HTR-8/SVneo (cell line): ENCODE data around the gene HJURP.
"Not testable (repeated sequence)": the region's sequence is repeated elsewhere in the genome, so short reads cannot be mapped to it uniquely, and the experiment has no call there.

Experiments used
- DNase-seq: peaks from one replicate; pipeline ENCODE4 v3.0.0; 2011; ENCODE audit warnings: low spot score, mixed read lengths; ENCODE audit not compliant: insufficient read length
- FAIRE-seq: peaks from 2 replicates; lab custom pipeline; 2011; peaks lifted over from hg19 to GRCh38; lab: Jason Lieb, UNC

The HJURP gene, protein sequence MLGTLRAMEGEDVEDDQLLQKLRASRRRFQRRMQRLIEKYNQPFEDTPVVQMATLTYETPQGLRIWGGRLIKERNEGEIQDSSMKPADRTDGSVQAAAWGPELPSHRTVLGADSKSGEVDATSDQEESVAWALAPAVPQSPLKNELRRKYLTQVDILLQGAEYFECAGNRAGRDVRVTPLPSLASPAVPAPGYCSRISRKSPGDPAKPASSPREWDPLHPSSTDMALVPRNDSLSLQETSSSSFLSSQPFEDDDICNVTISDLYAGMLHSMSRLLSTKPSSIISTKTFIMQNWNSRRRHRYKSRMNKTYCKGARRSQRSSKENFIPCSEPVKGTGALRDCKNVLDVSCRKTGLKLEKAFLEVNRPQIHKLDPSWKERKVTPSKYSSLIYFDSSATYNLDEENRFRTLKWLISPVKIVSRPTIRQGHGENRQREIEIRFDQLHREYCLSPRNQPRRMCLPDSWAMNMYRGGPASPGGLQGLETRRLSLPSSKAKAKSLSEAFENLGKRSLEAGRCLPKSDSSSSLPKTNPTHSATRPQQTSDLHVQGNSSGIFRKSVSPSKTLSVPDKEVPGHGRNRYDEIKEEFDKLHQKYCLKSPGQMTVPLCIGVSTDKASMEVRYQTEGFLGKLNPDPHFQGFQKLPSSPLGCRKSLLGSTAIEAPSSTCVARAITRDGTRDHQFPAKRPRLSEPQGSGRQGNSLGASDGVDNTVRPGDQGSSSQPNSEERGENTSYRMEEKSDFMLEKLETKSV

DNA sequence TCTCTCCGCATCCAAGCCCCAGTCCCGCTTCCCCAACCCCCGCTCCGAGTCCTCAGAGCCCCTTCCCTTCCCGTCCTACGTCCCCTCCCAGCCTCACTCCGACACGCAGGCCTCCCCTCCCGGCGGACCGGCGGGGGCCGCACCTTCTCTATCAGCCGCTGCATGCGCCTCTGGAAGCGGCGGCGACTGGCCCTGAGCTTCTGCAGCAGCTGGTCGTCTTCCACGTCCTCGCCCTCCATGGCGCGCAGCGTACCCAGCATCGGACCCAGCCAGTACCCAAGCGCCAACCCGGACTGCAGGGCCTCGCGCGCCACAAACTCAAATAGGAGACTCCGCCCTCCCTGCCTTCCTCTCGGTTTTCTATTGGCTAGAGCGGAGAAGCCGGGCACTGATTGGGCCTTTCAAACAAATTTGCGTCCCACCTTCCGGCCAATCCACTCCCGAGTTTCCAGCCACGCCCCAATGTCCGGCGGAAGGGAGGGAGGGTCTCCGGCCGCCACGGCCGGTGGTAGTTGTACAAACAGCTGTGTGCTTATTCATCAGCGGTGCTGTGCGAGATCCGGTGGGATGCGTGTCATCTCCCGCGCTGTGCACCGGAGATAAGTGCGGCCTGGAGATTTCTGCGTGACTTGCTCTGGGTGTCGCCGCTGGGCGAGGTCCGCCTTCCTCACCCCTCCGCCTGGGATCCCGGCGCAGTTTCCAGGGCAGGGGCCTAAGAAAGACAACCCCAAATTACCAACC is at the start of gene HJURP:
HJURP (minus strand) TSS at position 295 of the 741 bp plus-strand sequence; CDS start at position 260, 35 bp downstream.
- FAIRE-seq (peak; percentile 88), DNase-seq (peak; percentile 97)

DNA sequence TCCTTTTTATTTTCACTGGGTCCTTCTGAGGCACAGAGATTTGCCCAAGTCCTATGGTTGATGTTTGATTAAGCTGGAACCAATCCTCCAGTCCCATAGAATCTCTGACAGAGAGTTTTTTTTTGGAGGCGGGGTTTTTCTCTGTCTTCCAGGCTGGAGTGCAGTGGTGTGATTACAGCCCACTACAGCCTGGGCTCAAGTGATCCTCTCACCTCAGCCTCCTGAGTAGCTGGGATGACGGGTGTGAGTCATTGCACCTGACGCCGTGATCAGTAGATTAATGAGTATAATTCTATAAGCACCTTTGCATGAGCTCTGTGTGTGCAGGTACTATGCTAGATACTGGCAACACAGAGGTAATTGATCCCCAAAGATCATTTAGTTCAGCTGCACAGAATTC is 47.5 kb upstream of the HJURP start:
- DNase-seq (no peak), FAIRE-seq (no peak)

DNA sequence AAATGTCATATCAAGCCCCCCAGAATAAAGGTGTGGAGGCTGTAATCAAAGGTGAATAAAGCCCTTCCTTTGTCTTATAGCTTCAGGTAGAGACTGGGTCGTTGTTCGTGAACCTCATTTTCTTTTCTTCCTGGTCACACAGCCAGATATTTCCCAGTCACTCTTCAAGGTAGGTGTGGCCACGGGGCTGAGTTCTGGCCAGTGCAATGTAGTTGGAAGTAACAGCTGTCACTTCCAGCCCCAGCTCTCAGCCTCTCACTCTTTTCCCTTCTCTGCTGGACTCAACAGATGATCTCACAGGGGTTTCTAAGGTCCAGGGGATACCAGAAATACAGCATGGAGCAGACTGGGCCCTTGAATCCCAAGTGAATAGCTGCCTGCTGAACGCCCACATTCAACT is 47.0 kb upstream of the HJURP start:
- DNase-seq = no peak
- FAIRE-seq = no peak

DNA sequence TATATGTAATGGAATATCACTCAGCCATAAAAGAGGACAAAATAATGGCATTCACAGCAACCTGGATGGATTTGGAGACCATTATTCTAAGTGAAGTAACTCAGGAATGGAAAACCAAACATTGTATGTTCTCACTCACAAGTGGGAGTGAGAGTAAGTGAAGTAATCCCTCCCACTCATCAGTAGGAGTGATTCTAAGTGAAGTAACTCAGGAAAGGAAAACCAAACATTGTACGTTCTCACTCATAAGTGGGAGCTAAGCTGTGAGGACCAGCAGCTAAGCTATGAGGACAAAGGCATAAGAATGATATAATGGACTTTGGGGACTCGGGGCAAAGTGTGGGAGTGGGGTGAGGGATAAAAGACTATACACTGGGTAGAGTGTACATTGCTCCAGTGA is 41.9 kb upstream of the HJURP start:
- FAIRE-seq = not testable (repeated sequence)

DNA sequence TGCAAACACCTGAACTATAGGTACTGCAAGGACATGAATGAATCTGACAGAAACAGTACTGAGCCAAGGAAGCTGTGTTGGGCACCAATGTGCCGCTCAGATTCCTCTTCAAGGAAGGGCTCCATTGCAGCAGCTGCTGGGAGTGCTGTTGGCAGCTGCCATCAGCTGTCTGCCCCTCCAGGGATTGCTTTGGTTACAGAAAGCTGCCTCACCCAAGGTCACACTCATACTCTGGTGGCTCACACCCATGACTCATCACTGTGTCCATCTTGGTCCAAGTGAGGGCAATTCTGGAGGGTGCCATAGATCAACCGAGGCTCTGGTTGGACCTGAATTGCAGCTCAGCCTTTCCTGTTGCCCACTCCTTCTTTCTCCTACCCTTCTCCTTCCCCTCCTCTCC is 38.5 kb upstream of the HJURP start:
- DNase-seq = no peak
- FAIRE-seq = no peak

More for the DNA sequence above, 41.9 kb upstream of the HJURP start:
- DNase-seq = not testable (repeated sequence)

DNA sequence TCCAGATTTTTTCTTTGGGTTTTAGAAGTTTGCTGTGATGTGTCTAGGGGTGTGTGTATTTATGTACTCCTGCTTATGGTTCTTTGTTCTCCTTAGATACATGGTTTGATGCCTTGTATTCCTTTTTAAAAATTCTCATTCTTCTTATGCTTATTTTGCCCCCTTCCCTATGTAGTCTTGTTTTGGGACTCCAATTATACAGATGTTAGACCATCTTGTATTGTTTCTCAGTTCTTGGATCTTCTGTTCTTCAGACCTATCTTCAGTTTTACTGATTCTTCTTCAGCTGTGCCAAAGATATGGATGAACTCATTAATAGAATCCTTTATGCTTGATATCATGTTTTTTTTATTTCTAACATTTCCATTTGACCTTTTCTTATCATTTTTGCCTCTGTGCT is 28.0 kb upstream of the HJURP start:
- FAIRE-seq (no peak), DNase-seq (no peak)

DNA sequence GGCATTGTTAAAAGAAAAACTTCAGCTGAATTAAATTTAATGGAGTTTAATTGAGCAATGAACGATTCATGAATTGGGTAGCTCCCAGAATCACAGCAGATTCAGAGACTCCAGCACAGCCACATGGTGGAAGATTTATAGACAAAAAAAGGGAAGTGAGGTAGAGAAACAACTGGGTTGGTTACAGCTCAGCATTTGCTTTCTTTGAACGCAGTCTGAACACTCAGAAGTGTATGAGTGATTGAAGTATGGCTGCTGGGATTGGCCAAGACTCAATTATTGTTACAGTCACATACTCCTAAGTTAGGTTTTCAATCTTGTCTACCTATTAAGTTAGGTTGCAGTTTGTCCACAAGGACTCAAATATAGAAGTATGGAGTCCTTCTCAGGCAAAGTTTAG is 17.8 kb upstream of the HJURP start:
- not testable (repeated sequence) for DNase-seq, FAIRE-seq

DNA sequence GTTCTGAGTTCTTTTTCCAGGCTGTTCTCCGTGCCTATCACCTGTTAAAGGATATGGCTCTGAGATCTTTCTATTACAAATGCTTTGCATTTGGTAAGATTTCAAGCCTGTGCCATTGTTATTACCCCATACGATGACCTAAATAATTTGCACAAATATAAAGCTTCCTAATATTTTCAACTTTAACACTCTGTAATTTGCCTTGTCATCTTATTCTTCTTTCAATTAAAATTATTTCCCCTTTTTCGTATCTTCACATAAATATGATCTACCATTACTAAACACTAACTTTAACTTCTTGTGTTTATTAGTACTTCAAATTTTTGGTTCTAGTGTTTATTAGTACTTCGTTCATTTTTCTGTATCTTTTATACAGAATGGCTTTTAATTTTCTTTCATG is 17.1 kb upstream of the HJURP start:
- DNase-seq (no peak), FAIRE-seq (no peak)

DNA sequence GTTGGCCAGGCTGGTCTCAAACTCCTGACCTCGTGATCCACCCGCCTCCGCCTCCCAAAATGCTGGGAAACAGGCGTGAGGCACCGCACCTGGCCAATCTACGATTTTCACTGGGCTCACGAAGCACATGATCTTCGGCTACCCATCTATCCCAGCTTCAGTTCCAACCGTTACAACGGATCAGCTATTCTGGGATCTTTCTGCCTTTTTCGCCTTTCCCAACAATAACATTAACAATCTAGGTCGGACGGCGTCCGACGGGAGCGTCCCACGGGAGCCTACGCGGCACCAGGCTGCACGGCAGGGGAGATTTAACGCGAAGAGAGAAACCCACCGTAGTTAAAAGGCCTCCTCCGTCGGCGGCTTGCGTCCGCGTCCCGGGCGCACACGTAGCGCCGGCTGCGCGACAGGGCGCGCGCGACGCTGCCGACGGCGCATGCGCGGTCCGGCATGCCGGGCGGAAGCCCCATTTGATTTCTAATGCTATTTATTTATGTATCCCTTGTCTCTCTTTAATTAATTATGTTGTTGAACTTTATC is 13.7 kb upstream of the HJURP start, which contains the start of gene MSL3B:
MSL3B (minus strand) TSS at position 394 of the 540 bp plus-strand sequence.
- FAIRE-seq (peak; percentile 91), DNase-seq (peak; percentile 78)

DNA sequence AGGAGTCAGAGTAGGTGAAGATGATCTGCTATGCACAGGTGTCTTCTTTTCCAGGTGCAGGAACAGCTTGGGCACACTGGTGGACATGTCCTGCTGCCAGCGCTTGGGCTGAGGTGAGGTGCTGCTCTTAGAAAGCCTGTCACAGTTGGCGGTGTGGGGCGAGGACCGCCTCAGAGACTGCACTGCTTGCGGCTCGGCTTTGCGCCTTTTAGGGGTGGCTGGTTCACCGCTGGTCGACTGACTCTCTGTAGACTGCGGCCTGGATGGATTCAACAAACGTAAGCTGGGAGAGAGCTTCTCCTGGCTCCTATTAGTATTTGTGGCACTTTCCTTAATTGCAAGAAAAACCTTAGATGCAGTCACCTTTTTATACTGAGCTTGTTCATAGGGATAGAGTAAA is 12.1 kb upstream of the HJURP start:
- DNase-seq (no peak), FAIRE-seq (no peak)

DNA sequence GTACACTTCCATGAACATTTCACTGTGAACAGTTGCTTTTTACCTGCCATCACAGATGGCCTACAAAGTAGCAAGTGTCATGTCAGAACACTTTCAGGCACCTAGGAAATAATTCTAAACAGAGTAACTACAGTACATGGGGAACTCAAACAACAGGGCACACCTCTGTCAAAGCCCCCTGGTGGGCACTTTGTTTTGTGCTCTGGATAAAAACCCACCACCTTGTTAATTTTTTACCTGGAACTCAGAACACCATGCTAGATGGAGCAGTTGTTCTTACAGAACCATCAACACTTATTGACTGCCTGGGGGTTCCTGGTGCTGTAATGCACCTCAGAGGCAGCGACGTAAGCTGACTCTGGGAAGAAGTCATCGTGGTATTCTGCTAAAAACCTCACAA is 11.5 kb upstream of the HJURP start:
- no peak for FAIRE-seq
- no peak for DNase-seq

DNA sequence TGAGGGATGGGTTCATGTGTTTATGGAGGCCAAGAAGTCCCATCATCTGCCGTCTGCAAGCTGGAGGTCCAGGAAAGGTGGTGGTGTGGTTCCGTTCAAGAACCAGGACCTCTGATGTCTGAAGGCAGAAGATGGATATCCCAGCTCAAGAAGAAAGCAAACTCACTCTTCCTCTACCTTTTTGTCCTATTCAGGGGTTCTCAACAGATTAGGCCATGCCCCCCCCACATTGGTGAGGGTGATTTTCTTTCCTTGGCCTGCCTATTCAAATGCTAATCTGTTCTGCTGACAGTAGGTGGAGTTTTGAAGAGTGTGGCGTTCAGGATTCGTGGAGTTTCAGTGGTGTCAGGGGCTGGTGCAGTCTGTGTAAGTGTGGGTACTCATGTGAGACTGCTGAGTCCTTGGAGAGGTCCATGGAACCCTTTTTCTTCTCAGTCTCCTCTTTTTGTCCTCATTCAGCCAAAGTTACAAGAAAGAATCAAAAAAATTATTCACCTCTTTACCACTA is 8.0 kb upstream of the HJURP start:
- FAIRE-seq (no peak), DNase-seq (no peak)

DNA sequence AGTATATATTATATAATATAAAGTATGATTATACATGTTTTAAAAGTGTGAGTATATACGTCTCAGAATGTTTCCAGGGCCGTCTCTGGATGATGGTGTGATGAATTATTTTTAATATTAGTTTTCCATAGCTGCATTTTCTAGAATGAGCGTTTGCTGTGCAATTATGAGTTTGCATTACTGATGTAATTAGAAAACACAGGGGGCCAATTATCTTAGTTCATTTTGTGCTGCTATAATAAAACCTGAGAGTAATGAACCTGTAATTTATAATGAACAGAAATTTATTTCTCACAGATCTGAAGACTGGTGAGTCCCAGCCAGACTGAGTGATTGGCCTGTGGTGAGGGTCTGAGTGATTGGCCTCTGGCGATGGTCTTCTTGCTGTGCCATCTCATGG is 4.0 kb upstream of the HJURP start:
- DNase-seq = no peak
- FAIRE-seq = no peak

DNA sequence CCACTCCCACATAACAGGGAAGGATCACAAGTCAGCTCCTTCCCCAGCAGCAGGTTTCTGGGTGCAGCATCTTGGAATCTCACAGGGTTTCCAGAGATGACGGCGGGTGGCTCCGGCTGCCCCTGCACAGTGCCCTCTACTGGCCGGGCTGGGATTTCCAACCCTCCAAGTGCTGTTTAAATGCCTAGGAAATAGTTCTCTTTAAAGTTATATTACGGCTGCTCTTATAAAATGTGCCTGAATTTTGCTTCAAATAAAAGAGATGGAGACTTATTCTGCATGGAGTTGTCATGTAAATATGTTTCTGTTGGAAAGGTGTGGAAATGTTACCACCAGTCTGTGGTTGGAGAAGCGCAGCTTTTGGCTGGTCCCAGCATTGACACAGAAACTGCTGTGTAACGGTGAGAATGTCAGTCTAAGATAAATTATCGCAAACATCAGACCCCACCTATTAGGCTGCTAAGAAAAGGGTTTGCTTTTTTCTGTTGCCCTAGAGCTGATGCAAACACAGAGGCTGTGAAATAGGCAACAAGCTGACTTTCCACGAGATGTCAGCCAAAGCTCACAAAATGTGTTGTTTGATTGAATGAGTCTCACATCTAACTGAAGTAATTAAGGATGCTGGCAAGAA is 3.3 kb upstream of the HJURP start:
- FAIRE-seq = no peak

DNA sequence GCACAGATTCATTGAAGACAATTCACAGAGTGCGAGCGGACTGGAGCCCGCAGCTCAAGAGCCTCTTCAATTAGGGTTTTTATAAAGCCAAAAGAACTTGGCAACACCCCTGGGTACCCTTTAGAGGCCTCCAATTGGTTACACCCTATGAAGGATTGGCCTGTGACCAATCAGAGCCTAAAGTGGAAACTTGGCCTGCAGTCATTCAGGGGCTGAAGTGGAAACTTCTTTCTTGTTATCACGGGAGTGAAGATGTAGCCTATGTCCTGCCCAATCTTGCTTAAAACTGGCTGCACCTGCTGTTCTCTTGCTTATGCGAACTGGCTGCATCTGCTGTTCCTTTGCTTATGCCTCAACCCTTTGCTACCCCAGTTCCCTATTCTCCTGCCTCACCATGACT is 1.8 kb upstream of the HJURP start:
- FAIRE-seq = no peak
- DNase-seq = no peak

More for the DNA sequence above, 3.3 kb upstream of the HJURP start:
- peak; percentile 41 for DNase-seq

DNA sequence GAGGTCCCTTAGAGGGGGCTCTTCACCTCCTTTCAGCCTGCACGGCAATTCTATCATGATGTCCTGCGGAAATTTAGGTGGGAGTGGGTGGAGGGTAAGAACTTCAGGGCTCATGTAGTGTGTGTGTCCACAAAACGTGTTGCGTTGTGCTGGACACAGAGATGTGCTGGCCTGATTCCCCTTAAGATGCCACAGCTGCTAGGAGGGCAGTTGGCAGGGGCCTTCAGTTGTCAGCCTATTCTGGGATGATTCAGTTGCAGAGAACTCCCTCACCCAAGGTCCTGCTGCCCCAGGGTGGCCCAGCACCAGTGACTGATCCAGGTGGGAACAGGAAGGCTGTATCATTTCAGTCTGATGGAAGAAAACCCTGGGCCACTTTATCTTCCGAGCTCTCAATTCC is 1.0 kb upstream of the HJURP start:
- no peak for FAIRE-seq
- no peak for DNase-seq

DNA sequence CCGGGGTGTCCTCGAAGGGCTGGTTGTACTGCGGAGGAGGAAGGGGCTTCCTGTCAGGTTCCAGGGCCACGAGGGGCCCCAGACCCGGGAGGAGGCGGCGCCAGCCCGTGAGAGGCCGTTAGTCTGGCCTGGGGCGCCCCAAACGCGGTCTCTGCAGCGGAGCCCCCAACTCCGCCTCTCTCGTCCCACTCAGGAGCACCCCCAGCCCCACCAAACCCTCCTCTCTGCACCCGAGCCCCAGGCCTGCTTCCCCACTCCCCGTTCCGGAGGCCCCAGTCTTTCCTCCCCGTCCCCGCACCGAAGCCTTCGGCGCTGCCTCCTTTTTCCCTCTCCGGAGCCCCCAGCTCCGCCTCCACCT is 473 bp downstream of the HJURP start:
- no peak for FAIRE-seq
- no peak for DNase-seq

DNA sequence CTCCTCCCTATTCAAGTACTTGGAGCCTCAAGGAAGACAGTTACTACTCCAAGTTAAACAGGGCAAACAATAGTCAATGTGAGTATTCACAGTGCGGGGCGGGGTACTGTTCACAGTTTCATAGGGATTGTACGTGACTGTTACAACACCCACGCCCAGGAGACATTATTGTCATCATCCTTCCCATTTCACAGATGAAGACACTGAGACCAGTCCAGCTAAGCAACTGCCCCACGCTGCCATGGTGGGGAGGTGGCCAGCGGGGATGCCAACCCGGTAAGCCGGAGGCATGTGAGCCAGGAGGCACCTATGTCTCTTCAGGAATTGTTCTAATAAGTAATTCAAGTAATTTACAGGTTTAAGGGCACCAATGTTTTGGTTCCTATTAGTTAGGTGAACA is 982 bp downstream of the HJURP start:
- FAIRE-seq (no peak), DNase-seq (no peak)

DNA sequence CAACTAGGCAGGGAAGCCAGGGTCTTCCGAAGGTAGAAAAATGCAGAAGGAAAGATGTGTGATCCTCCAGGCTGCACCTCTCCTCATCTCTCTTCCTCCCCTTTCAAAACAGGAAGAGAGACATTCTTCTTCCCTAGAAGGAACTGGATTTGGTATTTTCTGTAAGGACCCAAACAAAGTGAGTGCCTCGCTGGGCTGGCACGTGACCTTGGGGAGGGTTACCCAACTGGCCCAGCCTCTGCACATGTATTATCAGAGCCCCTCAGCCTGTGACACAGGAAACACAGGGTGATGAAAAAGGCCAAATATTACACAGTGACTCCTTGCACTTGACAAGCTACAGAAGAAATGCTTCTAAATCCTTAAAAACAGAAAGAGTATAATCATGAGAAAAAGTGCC is 2.3 kb downstream of the HJURP start:
- no peak for FAIRE-seq
- DNase-seq = no peak

DNA sequence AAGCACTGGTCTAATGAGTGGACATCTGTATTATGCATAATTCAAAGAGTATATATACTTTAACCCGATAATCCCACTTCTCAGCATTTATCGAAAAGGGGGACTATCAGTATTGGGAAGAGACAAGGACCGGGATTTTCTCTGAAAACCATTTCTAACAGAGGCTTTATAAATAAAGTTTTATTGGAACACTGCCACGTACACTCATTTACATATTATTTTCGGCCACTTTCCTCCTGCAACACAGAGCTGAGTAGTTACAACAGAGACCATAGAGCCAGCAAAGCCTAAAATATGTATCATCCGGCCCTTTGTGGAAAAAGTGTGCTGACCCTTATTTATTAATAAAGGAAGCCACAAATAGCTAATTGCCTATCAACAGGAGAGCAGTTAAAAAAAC is 3.2 kb downstream of the HJURP start:
- FAIRE-seq (no peak), DNase-seq (no peak)
